Muscle layer of duodenum (tissue), 2 donors: ENCODE measurements around the gene PRF1.
A peak's percentile ranks its signal among the peaks of the same experiment; 100 is the strongest.
"Not testable (repeated sequence)": the region's sequence is repeated elsewhere in the genome, so short reads cannot be mapped to it uniquely, and the experiment has no call there.

Source experiments
- H3K27ac ChIP-seq: one replicate; pipeline ENCODE4 v1.7.0; 2013; ENCODE audit warnings: mild to moderate bottlenecking, low read length
- H3K27me3 ChIP-seq: one replicate; pipeline ENCODE4 v1.7.0; 2013; ENCODE audit warnings: low read depth, mild to moderate bottlenecking, control low read depth, low read length
- H3K36me3 ChIP-seq, 2 donors: one replicate each; pipeline ENCODE4 v1.7.0; 2013; ENCODE audit warnings: low read length in 2 of 2, control low read depth in 1 of 2, mild to moderate bottlenecking in 1 of 2; ENCODE audit not compliant: insufficient read depth in 2 of 2, control insufficient read depth in 1 of 2
- H3K4me1 ChIP-seq, 2 donors: one replicate each; pipeline ENCODE4 v1.7.0; 2013; ENCODE audit warnings: low read length in 2 of 2, mild to moderate bottlenecking in 2 of 2, control low read depth in 1 of 2, moderate library complexity in 1 of 2; ENCODE audit not compliant: insufficient read depth in 2 of 2, control insufficient read depth in 1 of 2
- H3K4me3 ChIP-seq, 2 donors: one replicate each; pipeline ENCODE4 v1.7.0; 2013; ENCODE audit warnings: low read length in 2 of 2, low read depth in 1 of 2, mild to moderate bottlenecking in 1 of 2
- H3K9me3 ChIP-seq, 2 donors: one replicate each; pipeline ENCODE4 v1.7.0; 2013; ENCODE audit warnings: low read length in 2 of 2, control low read depth in 1 of 2, mild to moderate bottlenecking in 1 of 2; ENCODE audit not compliant: control insufficient read depth in 1 of 2
- donor health status: healthy.

PRF1 gene

DNA sequence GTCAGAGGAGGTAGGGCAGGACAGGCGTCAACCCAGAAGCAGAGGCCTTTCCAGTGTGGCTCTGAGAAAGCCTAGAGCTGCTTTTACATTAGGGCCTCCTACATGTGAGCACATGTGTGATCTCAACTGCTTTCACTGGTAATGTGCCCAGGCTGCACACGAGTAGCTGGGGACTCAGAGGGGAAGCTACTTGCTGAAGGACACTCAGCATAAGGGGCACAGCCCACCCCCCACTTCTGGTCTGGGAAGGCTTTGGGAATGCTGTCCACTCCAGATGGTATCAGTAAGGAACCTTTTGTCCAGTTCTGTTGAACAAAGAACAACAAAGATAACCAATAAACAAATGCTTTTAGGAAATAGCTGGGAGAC, 18.9 kb downstream of the PRF1 start:
- Histone ChIP-seq H3K9me3 (no peaks in the 10 kb centered on the region), H3K4me1 (peaks cover 0 to 5% of the 10 kb centered on the region in 2 donors), H3K4me3 (no peak overlapping the region), H3K27me3 (no peaks in the 10 kb centered on the region), H3K27ac (no peak overlapping the region), H3K36me3 (no peaks in the 10 kb centered on the region)

- no peaks in the 10 kb centered on the region for H3K36me3 ChIP-seq
- H3K27me3 ChIP-seq = no peaks in the 10 kb centered on the region
- H3K27ac ChIP-seq = no peak overlapping the region
- no peak overlapping the region for H3K4me3 ChIP-seq
- H3K9me3 ChIP-seq = no peaks in the 10 kb centered on the region
- H3K4me1 ChIP-seq = peaks cover 0 to 5% of the 10 kb centered on the region in 2 donors
These were observed 19.5 kb downstream of the PRF1 start for GRCh38 chr10:70582793-70583668.

GRCh38 chr10:70581176-70581575, 21.4 kb downstream of the PRF1 start:
- not testable (repeated sequence) for H3K4me1 ChIP-seq, H3K9me3 ChIP-seq, H3K36me3 ChIP-seq, H3K27ac ChIP-seq, H3K4me3 ChIP-seq, H3K27me3 ChIP-seq

GRCh38 chr10:70579234-70580002, 23.1 kb downstream of the PRF1 start:
- H3K36me3 ChIP-seq = no peaks in the 10 kb centered on the region
- no peak overlapping the region for H3K4me3 ChIP-seq
- H3K27me3 ChIP-seq = no peaks in the 10 kb centered on the region
- H3K27ac ChIP-seq = no peak overlapping the region
- no peaks in the 10 kb centered on the region for H3K9me3 ChIP-seq
- H3K4me1 ChIP-seq = peaks cover 16 to 17% of the 10 kb centered on the region in 2 donors

- Histone ChIP-seq H3K27ac (no peak overlapping the region), H3K9me3 (no peaks in the 10 kb centered on the region), H3K4me1 (peaks cover 16 to 17% of the 10 kb centered on the region in 2 donors), H3K4me3 (no peak overlapping the region), H3K27me3 (no peaks in the 10 kb centered on the region), H3K36me3 (no peaks in the 10 kb centered on the region)
These were observed 24.1 kb downstream of the PRF1 start for GRCh38 chr10:70578371-70578947.

GRCh38 chr10:70576803-70577517, 25.6 kb downstream of the PRF1 start:
- Histone ChIP-seq H3K4me3 (no peak overlapping the region), H3K27ac (no peak overlapping the region), H3K27me3 (no peaks in the 10 kb centered on the region), H3K9me3 (no peaks in the 10 kb centered on the region), H3K36me3 (no peaks in the 10 kb centered on the region), H3K4me1 (peaks cover 16 to 17% of the 10 kb centered on the region in 2 donors)

DNA sequence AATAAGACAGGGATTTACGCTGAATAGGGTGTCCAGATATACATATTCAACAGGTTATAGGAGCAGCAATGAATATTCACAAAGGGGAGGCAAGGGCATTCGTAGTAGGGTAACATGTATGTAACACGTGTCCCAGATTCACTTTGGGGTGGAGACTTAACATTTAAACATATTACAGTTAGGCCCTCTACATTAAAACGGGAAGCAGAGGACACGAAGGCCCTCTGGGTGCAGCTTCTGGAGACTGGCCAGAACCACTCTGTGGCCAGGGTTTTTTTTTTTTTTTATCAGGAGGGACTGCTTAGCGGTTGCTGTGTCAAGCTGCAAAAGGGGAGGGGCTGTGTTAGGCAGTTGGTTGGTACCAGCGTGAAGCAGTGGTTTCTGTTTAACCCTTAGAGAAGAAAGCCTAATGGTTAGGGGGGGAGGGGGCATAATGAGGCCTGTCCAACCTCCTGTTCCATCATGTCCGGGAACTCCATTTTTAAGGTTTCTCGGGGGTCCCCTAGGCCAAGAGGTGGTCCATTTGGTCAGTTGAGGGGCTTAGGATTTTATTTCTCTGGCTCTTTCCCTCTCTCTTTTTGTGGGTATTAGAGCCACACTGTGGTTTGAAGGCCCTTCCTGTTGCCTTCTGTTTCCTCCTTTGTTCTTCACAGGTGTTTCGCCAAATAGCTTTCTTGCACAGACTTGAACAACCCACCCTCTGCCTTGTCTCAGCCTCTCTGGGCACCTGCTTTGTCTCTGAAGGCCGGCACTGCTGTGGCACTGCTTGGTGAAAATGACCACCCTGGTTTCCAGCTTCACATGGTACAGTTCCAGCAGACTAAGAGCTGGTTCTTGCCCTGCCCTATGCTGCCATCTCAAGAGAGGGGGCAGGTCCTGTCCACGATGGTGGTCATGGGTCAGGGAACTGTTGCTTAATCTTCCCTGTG, 26.4 kb downstream of the PRF1 start:
- H3K4me1 ChIP-seq = peaks cover 16 to 17% of the 10 kb centered on the region in 2 donors
- no peaks in the 10 kb centered on the region for H3K9me3 ChIP-seq
- H3K36me3 ChIP-seq = no peaks in the 10 kb centered on the region
- H3K27ac ChIP-seq = no peak overlapping the region
- H3K27me3 ChIP-seq = no peaks in the 10 kb centered on the region
- H3K4me3 ChIP-seq = peak overlapping the region in 1 of 2 donors; percentile 13

DNA sequence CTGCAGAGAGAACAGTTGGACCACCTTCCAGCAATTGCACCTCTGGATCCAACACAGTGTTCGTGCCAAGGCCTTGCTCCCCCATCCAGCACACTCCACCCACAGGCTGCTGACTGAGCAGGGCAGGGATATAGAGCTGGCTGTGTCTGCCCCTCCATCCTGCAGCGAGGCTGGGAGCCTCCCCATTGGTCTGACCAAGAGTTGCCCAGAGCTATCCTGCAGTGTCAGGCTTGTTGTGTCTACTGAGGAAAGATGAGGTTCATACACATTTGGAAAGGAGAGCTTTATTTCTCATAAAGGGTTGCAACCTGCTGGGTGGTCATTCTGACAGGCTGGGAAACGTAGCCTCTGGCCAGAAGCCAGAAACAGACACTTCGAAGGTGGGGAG, 27.1 kb downstream of the PRF1 start:
- H3K9me3 ChIP-seq = no peaks in the 10 kb centered on the region
- H3K4me1 ChIP-seq = peaks cover 16 to 17% of the 10 kb centered on the region in 2 donors
- H3K27me3 ChIP-seq = no peaks in the 10 kb centered on the region
- no peaks in the 10 kb centered on the region for H3K36me3 ChIP-seq
- no peak overlapping the region for H3K4me3 ChIP-seq
- H3K27ac ChIP-seq = no peak overlapping the region

- H3K4me1 ChIP-seq = peaks cover 11 to 17% of the 10 kb centered on the region in 2 donors
- H3K4me3 ChIP-seq = no peak overlapping the region
- peaks cover 0 to 7% of the 10 kb centered on the region in 2 donors for H3K36me3 ChIP-seq
- H3K27me3 ChIP-seq = no peaks in the 10 kb centered on the region
- no peaks in the 10 kb centered on the region for H3K9me3 ChIP-seq
- H3K27ac ChIP-seq = no peak overlapping the region
These were observed 28.7 kb downstream of the PRF1 start for GRCh38 chr10:70573599-70574506.
